ENCODE measurements around the gene CFAP92.

CFAP92 gene

GRCh38 chr3:129000742-129001100, 6.8 kb upstream of the CFAP92 start:
- H3K27ac ChIP-seq (ENCODE audit: insufficient read depth, low read length, poor library complexity, severe bottlenecking), result no peak overlapping the region
- no peak overlapping the region for H3K4me3 ChIP-seq (ENCODE audit: insufficient read depth, low read depth, low read length, poor library complexity, severe bottlenecking)
- H3K27me3 ChIP-seq (replicated peaks; ENCODE audit: control insufficient read depth, insufficient read depth, low read length, poor library complexity, severe bottlenecking), result peaks cover 26% of the 10 kb centered on the region
- no peaks in the 10 kb centered on the region for H3K36me3 ChIP-seq (ENCODE audit: control insufficient read depth, insufficient read depth, low read length)
- H3K4me1 ChIP-seq (ENCODE audit: control insufficient read depth, insufficient read depth, low read length, poor library complexity, severe bottlenecking), result peaks cover 28% of the 10 kb centered on the region
- no peak for DNase-seq
- no peaks in the 10 kb centered on the region for H3K9me3 ChIP-seq (ENCODE audit: control insufficient read depth, low read length)

GRCh38 chr3:128999102-128999501, 5.2 kb upstream of the CFAP92 start:
- Histone ChIP-seq H3K4me1 (ENCODE audit: control insufficient read depth, insufficient read depth, low read length, poor library complexity, severe bottlenecking) (peaks cover 30% of the 10 kb centered on the region), H3K27me3 (replicated peaks; ENCODE audit: control insufficient read depth, insufficient read depth, low read length, poor library complexity, severe bottlenecking) (peaks cover 26% of the 10 kb centered on the region), H3K27ac (ENCODE audit: insufficient read depth, low read length, poor library complexity, severe bottlenecking) (no peak overlapping the region), H3K36me3 (ENCODE audit: control insufficient read depth, insufficient read depth, low read length) (no peaks in the 10 kb centered on the region), H3K9me3 (ENCODE audit: control insufficient read depth, low read length) (no peaks in the 10 kb centered on the region), H3K4me3 (ENCODE audit: insufficient read depth, low read depth, low read length, poor library complexity, severe bottlenecking) (no peak overlapping the region)
- no peak for DNase-seq

GRCh38 chr3:128998561-128998960, 4.7 kb upstream of the CFAP92 start:
- no peak for DNase-seq
- Histone ChIP-seq H3K9me3 (ENCODE audit: control insufficient read depth, low read length) (no peaks in the 10 kb centered on the region), H3K36me3 (ENCODE audit: control insufficient read depth, insufficient read depth, low read length) (no peaks in the 10 kb centered on the region), H3K4me3 (ENCODE audit: insufficient read depth, low read depth, low read length, poor library complexity, severe bottlenecking) (no peak overlapping the region), H3K27ac (ENCODE audit: insufficient read depth, low read length, poor library complexity, severe bottlenecking) (no peak overlapping the region), H3K4me1 (ENCODE audit: control insufficient read depth, insufficient read depth, low read length, poor library complexity, severe bottlenecking) (peaks cover 30% of the 10 kb centered on the region), H3K27me3 (replicated peaks; ENCODE audit: control insufficient read depth, insufficient read depth, low read length, poor library complexity, severe bottlenecking) (peaks cover 26% of the 10 kb centered on the region)

GRCh38 chr3:128997486-128998133, 3.7 kb upstream of the CFAP92 start:
- no peaks in the 10 kb centered on the region for H3K9me3 ChIP-seq (ENCODE audit: control insufficient read depth, low read length)
- no peak for DNase-seq
- no peak overlapping the region for H3K27ac ChIP-seq (ENCODE audit: insufficient read depth, low read length, poor library complexity, severe bottlenecking)
- no peak overlapping the region for H3K4me3 ChIP-seq (ENCODE audit: insufficient read depth, low read depth, low read length, poor library complexity, severe bottlenecking)
- no peaks in the 10 kb centered on the region for H3K36me3 ChIP-seq (ENCODE audit: control insufficient read depth, insufficient read depth, low read length)
- peaks cover 19% of the 10 kb centered on the region for H3K27me3 ChIP-seq (replicated peaks; ENCODE audit: control insufficient read depth, insufficient read depth, low read length, poor library complexity, severe bottlenecking)
- H3K4me1 ChIP-seq (ENCODE audit: control insufficient read depth, insufficient read depth, low read length, poor library complexity, severe bottlenecking), result peaks cover 31% of the 10 kb centered on the region

GRCh38 chr3:128996726-128997125, 2.9 kb upstream of the CFAP92 start:
- Histone ChIP-seq H3K4me3 (ENCODE audit: insufficient read depth, low read depth, low read length, poor library complexity, severe bottlenecking) (no peak overlapping the region), H3K9me3 (ENCODE audit: control insufficient read depth, low read length) (no peaks in the 10 kb centered on the region), H3K27ac (ENCODE audit: insufficient read depth, low read length, poor library complexity, severe bottlenecking) (no peak overlapping the region), H3K4me1 (ENCODE audit: control insufficient read depth, insufficient read depth, low read length, poor library complexity, severe bottlenecking) (peaks cover 22% of the 10 kb centered on the region), H3K36me3 (ENCODE audit: control insufficient read depth, insufficient read depth, low read length) (no peaks in the 10 kb centered on the region), H3K27me3 (replicated peaks; ENCODE audit: control insufficient read depth, insufficient read depth, low read length, poor library complexity, severe bottlenecking) (peaks cover 11% of the 10 kb centered on the region)
- DNase-seq, result no peak

GRCh38 chr3:128996200-128996599, 2.3 kb upstream of the CFAP92 start:
- no peak overlapping the region for H3K27ac ChIP-seq (ENCODE audit: insufficient read depth, low read length, poor library complexity, severe bottlenecking)
- no peaks in the 10 kb centered on the region for H3K36me3 ChIP-seq (ENCODE audit: control insufficient read depth, insufficient read depth, low read length)
- no peak for DNase-seq
- H3K4me1 ChIP-seq (ENCODE audit: control insufficient read depth, insufficient read depth, low read length, poor library complexity, severe bottlenecking), result peaks cover 17% of the 10 kb centered on the region
- H3K27me3 ChIP-seq (replicated peaks; ENCODE audit: control insufficient read depth, insufficient read depth, low read length, poor library complexity, severe bottlenecking), result peaks cover 5% of the 10 kb centered on the region
- H3K9me3 ChIP-seq (ENCODE audit: control insufficient read depth, low read length), result no peaks in the 10 kb centered on the region
- H3K4me3 ChIP-seq (ENCODE audit: insufficient read depth, low read depth, low read length, poor library complexity, severe bottlenecking), result no peak overlapping the region

GRCh38 chr3:128995737-128996136, 1.9 kb upstream of the CFAP92 start:
- Histone ChIP-seq H3K4me1 (ENCODE audit: control insufficient read depth, insufficient read depth, low read length, poor library complexity, severe bottlenecking) (peaks cover 12% of the 10 kb centered on the region), H3K27me3 (replicated peaks; ENCODE audit: control insufficient read depth, insufficient read depth, low read length, poor library complexity, severe bottlenecking) (peaks cover under 1% of the 10 kb centered on the region), H3K4me3 (ENCODE audit: insufficient read depth, low read depth, low read length, poor library complexity, severe bottlenecking) (no peak overlapping the region), H3K36me3 (ENCODE audit: control insufficient read depth, insufficient read depth, low read length) (no peaks in the 10 kb centered on the region), H3K27ac (ENCODE audit: insufficient read depth, low read length, poor library complexity, severe bottlenecking) (no peak overlapping the region), H3K9me3 (ENCODE audit: control insufficient read depth, low read length) (no peaks in the 10 kb centered on the region)
- DNase-seq, result no peak

- H3K27ac ChIP-seq (ENCODE audit: insufficient read depth, low read length, poor library complexity, severe bottlenecking), result peak overlapping the region; percentile 57
- no peaks in the 10 kb centered on the region for H3K9me3 ChIP-seq (ENCODE audit: control insufficient read depth, low read length)
- H3K27me3 ChIP-seq (replicated peaks; ENCODE audit: control insufficient read depth, insufficient read depth, low read length, poor library complexity, severe bottlenecking), result no peaks in the 10 kb centered on the region
- peak overlapping the region; percentile 49 for H3K4me3 ChIP-seq (ENCODE audit: insufficient read depth, low read depth, low read length, poor library complexity, severe bottlenecking)
- no peaks in the 10 kb centered on the region for H3K36me3 ChIP-seq (ENCODE audit: control insufficient read depth, insufficient read depth, low read length)
- no peak for DNase-seq
- H3K4me1 ChIP-seq (ENCODE audit: control insufficient read depth, insufficient read depth, low read length, poor library complexity, severe bottlenecking), result peaks cover 12% of the 10 kb centered on the region
Observed at GRCh38 chr3:128994581-128995546, 988 bp upstream of the CFAP92 start.

- Histone ChIP-seq H3K4me1 (ENCODE audit: control insufficient read depth, insufficient read depth, low read length, poor library complexity, severe bottlenecking) (peaks cover 12% of the 10 kb centered on the region), H3K4me3 (ENCODE audit: insufficient read depth, low read depth, low read length, poor library complexity, severe bottlenecking) (peak overlapping the region; percentile 49), H3K27ac (ENCODE audit: insufficient read depth, low read length, poor library complexity, severe bottlenecking) (peak overlapping the region; percentile 57), H3K9me3 (ENCODE audit: control insufficient read depth, low read length) (no peaks in the 10 kb centered on the region), H3K27me3 (replicated peaks; ENCODE audit: control insufficient read depth, insufficient read depth, low read length, poor library complexity, severe bottlenecking) (no peaks in the 10 kb centered on the region), H3K36me3 (ENCODE audit: control insufficient read depth, insufficient read depth, low read length) (no peaks in the 10 kb centered on the region)
- DNase-seq, result no peak
Observed at GRCh38 chr3:128994173-128994512, 267 bp upstream of the CFAP92 start.

- no peak overlapping the region for H3K4me3 ChIP-seq (ENCODE audit: insufficient read depth, low read depth, low read length, poor library complexity, severe bottlenecking)
- no peak for DNase-seq
- H3K36me3 ChIP-seq (ENCODE audit: control insufficient read depth, insufficient read depth, low read length), result no peaks in the 10 kb centered on the region
- H3K4me1 ChIP-seq (ENCODE audit: control insufficient read depth, insufficient read depth, low read length, poor library complexity, severe bottlenecking), result peaks cover 12% of the 10 kb centered on the region
- no peak overlapping the region for H3K27ac ChIP-seq (ENCODE audit: insufficient read depth, low read length, poor library complexity, severe bottlenecking)
- H3K27me3 ChIP-seq (replicated peaks; ENCODE audit: control insufficient read depth, insufficient read depth, low read length, poor library complexity, severe bottlenecking), result no peaks in the 10 kb centered on the region
- H3K9me3 ChIP-seq (ENCODE audit: control insufficient read depth, low read length), result no peaks in the 10 kb centered on the region
Observed at GRCh38 chr3:128992926-128993460, 883 bp downstream of the CFAP92 start.
